HG03097 (cell line): ENCODE results near the gene LCN2.

Experiments used
- ATAC-seq: cut with Tn5 transposase; IDR thresholded peaks from one replicate; pipeline ENCODE4 v1.9.1; 2021; ENCODE audit not compliant: unreplicated experiment, low FRiP score

LCN2 gene

GRCh38 chr9:128190516-128191405 lies 41.5 kb downstream of the LCN2 start:
- ATAC-seq: no peak

DNA sequence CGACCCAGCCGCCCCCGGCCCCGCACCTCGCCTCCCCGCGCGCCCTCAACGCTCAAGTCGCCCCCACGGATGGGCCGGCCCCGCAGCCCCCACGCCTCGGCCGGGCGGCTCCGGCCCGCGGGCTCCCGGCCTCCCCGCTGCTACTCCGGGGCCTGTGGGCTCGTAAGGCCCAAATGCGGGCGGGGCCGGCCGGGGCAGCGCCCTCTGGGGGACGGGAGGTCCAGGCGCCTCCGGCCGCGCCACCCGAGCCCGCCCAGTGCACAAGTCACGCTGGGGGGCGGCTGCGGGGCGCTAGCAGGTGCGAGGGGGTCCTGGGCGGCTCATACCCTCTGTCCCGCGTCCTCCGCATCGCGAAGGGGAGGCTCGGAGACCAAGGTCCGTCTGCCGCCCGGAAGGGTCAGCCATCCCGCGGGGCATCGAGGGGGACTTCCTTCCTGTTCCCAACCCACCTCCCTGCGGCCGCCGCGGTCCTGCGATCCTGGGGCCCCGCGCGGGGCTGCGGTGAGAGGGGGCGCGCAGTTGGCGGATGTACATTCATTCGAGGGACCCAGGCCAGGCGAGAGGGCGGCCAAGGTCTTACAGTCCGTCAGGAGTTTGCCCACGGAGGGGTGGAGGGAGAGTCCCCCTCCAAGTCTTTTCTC lies 42.3 kb downstream of the LCN2 start, which contains the start of gene CIZ1:
Gene CIZ1, minus strand, starts transcription at position 167 of the 641 bp plus-strand sequence. CDS start 715 bp downstream, outside the sequence.
- ATAC-seq: peak; percentile 68

DNA sequence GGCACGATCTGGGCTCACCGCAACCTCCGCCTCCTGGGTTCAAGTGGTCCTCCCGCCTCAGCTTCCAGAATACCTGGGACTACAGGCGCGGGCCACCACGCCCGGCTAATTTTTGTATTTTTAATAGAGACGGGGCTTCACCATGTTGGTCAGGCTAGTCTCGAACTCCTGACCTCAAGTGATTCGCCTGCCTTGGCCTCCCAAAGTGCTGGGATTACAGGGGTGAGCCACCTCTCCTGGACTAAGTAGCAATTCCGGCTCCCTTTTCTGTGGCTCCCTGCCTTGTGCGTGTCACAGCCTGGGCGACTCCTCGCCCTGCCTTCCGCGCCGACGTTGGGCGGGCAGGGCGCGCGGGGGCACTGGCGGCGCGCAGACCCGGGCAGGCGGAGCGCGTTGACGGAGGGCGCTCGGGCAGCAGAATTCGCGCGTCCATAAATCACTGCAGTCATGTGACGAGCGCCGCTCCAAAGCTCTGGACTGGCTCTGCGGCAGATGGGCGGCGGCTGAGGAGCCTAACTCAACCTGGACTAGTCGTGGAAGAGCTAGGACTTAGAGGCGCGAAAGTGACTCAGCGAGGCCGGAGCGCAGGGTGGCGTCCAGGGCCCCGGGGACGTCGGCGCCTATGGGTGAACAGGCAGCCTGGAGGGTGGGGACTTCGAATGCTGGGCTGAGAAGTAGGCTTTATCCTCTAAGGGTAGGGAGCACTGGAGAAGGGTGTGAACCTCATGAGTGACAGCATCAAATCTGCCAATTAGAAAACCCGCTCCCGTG lies 43.5 kb downstream of the LCN2 start:
- no peak for ATAC-seq

DNA sequence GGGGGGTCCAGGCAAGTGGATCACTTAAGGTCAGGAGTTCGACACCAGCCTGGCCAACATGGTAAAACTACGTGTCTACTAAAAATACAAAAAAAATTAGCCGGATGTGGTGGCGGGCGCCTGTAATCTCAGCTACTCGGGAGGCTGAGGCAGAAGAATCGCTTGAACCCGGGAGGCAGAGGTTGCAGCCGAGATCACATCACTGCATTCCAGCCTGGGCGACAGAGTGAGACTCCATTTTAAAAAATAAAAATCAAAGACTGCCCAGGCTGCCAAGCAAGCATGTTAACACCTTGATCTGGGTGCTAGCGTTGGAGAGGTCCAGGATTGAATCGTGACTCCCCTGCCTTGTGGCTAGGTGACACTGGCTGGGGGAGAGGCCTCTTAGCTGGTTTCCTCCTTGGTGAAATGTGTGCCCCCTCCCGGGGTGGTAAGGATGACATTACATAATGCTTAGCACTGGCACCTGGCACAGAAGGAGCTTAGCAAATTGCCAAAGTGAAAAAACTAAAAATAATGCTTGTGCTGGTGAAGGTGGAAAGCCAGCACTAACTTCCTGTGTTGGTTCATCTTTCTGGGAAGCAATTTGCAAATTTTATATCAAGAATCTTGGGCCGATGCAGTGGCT lies 44.3 kb downstream of the LCN2 start:
- no peak for ATAC-seq

- no peak for ATAC-seq
These were observed 52.5 kb downstream of the LCN2 start for GRCh38 chr9:128201441-128202369.

DNA sequence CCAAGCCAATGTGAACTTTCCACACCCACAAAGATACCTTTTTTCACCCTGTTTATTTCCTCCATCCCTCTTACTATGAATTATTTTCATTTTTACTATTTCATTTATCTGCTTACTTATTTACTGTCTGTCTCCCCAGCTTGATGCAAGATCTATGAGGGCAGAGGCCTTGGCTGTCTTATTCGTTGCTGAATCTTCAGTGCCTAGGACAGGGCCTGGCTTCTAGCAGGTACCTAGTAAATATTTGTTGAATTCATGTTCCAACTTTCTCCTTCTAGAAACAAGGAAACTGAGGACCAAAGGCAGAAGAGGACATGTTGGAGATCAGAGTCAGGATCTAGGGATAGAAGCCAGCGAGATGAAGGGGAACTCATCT lies 53.4 kb downstream of the LCN2 start:
- peak; percentile 15 for ATAC-seq
